NCI-H1105 treated with DMSO at 0.1 percent for 48 hours (cell line): Measurements from ENCODE around the gene C2CD2.

Experiments used
- DNase-seq: peaks from one replicate; lab custom pipeline; 2025; lab: John Stamatoyannopoulos, UW

The C2CD2 gene

DNA sequence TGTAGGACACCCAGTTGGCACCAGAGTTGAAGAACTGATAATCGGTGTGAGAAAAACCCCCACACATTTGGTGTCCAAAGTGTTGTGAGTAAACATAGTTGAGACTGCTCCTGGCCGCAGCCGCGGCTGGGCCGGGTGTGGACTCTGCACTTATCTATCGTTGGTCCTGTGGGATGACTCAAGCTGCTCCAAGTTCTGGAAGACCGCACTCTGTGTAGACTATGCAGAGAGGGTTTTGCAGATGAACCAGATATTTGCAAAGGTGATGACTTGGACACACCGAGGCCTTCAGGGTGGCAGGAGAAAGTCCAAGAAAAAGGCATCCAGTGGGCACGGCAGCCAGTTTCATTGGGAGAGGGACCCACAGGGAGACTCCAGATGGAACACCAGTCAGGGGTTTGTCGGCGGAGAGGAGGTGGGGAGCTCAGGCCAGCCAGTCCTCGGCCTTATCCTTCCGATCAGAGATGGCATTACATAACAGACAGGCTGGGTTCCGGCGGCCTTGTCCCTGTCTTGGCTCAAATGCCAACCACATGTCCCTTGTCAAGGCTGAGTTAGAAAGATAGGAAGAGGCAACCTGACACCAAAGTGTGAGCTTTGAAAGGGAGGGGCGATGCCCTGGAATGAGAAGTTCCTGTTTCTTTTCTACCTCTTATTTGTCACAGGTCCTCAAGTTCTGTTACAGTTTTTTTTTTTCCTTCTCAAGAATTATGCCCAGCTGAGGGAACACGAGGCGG lies 21.1 kb downstream of the C2CD2 start:
- no peak for DNase-seq

DNA sequence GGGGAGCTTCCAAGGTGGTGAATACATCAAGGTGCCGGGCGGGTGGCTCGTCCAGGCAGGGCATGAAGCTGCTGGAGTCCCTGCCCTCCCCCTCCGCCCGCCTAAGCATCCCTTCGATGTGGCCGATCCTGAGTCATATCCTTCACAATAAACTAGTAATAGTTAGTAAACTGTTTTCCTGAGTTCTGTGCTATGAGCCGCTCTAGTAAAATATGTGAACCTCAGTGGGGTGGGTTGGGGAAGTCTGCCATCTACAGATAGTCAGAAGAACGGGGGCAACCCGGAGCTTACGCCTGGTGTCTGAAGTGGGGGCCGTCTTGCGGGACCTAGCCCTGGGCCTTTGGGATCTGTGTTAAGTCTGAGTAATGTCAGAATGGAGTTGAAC lies 21.6 kb downstream of the C2CD2 start:
- no peak for DNase-seq

- no peak for DNase-seq
Measured at GRCh38 chr21:41931041-41931451, 22.8 kb downstream of the C2CD2 start.

DNA sequence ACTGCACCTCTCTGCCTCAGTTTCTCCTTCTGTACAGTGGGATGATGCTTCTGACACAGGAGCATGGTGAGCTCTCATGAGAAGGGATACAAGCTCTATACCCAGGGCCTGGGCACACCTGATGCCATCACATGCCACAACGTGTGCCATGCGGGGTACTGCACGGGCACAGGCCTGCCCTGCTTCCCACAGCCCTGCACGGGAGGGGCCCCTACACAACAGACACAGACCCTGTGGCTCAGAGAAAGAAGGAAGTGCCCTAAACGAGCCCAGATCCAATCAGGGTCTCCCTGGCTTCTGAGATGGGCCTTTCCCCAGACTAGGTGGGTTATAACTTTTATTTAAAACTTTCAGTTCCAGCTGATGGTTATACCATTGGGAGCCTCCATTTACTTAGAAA lies 24.6 kb downstream of the C2CD2 start:
- DNase-seq: no peak

DNA sequence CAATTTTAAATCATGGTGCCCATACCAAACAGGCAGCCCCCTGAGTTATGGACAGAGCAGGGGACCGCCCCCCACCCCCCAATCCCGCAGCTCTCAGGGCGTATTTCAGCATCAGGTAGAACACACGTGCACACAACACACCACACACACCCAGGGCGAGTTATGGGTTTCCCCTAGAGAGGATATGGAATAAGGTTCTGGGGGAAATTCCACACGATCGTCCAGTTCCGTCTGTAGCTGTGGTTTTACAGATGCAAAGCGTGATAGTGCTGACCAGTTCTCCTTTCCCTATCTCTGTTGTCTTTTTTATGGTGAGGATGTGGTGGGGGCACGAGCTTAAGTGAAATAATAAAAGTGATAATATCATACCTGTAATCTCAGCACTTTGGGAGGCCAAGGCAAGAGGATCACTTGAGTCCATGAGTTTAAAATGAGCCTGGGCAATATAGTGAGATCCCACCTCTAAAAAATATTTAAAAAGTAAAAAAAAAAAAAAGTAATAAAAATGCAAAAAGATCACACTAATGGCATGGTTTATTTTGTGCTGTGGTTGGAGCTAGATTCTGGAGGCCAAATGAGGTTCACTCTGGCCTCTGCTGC lies 25.1 kb downstream of the C2CD2 start:
- no peak for DNase-seq

DNA sequence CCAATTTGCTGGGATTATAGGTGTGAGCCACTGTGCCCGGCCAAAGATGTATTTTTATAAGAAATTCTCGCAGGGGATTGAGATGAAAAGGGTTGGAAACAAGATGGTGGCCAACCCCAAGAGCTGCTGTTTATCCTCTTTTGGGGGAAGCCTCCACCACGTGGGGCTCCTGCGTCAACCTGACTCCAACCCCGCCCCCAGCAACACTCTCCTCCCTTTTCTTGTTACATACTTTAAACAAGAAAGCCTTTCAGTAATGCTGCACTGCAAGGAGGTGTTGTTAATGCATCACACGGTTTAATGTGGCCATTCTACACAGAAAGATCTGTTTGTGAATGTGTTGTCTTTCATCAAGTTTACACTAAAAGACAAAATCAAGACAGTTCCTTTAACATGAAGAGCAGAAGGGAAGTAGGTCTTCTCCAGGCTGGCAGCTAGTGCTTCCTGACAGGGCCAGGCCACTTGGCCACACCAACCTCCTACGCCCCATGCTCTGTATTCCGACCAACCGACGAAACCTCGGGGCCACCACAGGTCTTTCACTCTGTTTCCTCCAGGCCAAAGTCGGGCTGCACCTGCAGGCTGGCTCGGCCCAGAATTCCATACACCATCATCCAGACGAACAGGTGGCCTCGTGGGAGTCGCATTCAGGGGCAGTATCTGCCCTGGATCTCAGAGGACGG lies 25.9 kb downstream of the C2CD2 start:
- DNase-seq: no peak

GRCh38 chr21:41926807-41927171 lies 27.0 kb downstream of the C2CD2 start:
- no peak for DNase-seq

- DNase-seq: no peak
Measured at GRCh38 chr21:41926117-41926806, 27.6 kb downstream of the C2CD2 start.

GRCh38 chr21:41925767-41926116 lies 28.1 kb downstream of the C2CD2 start:
- DNase-seq: no peak

- no peak for DNase-seq
Measured at GRCh38 chr21:41924368-41924754, 29.5 kb downstream of the C2CD2 start.

DNA sequence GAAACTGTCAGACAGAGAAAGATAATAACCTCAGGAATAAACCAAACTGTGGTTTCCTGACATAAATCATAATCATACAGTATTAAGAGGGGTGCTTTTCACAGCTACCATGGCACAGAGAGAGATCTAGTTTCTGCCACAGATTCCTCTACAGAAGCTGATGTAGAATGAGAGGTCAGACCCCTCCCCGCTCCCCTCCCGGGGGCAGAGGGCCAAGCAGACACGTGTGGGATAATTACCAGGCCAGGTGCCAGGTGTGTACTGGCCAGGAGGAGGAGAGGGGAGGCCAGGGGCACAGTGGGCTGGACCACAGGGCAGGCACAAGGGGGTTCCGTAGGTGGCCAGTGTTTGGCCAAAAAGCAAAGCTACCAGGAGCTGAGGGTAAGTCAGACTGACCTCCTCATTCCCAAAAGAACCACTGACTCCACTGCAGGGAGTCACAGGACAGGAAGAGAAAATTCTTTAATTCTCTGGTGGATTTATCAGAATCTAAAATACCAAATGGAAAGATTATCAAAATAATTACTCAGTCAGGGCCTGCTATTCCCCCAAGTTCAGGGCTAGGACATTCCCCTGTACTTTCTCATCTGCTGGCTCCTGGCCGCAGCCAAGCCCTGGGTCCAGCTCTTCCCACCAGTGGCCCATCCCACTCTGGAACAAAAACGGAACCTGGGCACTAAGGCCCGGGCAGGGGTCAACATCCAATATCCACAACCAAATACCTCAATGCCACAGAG lies 30.0 kb downstream of the C2CD2 start:
- DNase-seq: no peak

- no peak for DNase-seq
Measured at GRCh38 chr21:41923186-41923585, 30.6 kb downstream of the C2CD2 start.

DNA sequence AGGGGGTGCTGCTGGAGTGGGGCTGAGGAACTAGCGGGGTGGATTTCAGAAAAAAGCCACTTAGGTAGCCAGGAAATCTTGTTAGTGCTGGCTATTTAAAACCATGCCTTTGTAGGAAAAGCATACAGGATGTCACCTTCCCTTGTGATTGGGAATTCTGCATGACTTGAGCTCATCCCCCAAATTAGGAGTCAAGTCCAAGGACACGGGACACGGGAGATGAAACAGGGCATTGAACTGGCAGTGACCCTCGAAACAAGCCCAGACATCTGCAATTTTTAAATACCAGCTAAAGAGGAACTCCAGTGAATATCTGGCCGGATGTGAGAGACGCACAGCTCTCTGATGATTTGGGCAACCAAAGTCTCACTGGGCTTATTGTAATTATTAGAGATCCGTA lies 32.8 kb downstream of the C2CD2 start:
- DNase-seq: no peak

- DNase-seq: no peak
Measured at GRCh38 chr21:41920476-41920875, 33.3 kb downstream of the C2CD2 start.

DNA sequence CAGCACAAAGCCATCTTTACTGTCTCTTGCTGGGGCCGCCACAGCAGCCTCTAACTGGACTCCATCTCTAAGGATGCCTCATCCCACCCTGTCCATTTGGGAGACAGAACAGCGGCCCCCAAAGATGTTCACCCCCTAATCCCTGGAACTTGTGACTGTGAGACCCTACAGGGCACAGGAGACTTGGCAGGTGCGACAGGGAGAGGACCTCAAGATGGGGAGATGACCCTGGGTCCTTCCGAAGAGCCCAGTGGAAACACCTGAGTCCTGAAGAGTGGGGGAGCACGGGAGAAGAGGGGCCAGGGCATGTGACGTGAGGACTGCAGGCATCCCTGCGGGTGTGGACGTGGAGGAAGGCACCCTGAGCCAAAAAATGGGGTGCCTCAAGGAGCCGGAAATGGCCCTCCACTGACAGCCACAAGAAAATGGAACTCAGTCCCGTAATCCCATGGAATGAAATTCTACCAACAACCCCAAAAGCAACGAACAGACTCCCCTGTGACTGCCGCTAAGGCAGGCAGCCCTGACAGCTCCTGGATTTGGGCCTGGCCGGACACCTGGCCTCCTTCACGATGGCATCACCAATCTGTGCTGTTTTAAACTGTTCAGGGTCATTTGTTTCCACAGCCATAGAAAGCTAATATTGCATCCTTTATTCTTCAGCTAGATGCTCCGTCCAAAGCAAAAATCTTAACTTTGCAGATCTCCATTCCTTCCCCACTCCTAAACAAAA lies 34.0 kb downstream of the C2CD2 start:
- DNase-seq: no peak

- DNase-seq: no peak
Measured at GRCh38 chr21:41918561-41919358, 35.1 kb downstream of the C2CD2 start.

DNA sequence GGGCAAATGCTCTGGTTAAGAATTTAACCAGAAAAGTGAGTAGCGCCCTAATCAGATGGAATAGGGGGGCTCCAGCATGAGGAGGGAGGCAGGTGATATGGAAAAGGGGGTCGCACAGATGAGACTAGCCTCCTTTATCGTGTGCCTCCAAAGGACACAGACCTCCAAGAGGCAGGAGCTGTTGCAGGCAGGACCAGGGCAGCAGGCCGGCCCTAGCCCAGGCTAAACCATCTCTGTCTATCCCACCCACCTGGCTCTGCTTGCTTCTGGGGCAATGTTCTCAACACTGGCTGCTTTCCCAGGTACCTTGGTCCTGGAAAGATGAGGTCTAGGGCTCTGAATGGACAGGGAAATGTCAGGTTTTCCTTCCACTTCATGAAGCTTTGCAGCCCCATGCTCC lies 36.3 kb downstream of the C2CD2 start:
- no peak for DNase-seq

- DNase-seq: no peak
Measured at GRCh38 chr21:41916888-41917433, 36.9 kb downstream of the C2CD2 start.

DNA sequence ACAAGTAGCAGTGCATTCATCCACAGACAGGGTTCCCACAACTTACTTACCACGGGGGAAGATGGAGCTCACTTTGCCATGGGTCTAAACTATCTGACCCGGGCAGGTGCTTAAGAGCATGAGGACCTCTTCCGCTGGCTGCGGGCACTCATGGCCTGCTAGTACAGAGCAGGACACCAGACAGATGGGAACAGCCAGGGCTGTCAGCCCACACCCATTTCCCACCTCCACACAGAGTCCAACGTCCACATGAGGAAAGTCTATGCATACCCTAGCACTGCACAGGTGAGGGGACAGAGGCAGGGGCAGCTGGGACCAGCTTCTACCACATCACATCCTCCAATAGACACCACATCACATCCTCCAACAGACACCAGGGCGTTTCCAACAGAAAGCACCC lies 38.9 kb downstream of the C2CD2 start:
- DNase-seq: no peak

DNA sequence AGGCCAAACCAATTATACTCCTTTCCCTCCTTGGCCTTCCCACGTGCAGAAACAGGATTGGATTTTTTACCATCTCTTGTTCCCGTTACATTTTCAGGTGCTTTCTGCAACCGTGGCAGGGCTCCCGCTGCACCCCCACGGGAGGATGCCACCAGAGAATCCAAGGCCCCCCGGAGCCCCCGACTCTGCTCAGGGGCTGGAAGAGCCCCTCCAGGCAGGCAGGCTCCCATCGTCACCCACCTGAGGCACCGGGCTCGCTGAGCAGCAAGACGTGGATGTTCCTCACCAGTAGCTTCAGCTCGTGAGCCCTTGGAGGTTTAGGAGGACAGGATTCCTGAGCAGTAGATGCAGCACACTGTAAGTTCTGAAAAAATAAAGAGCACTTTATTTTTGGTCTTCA lies 39.5 kb downstream of the C2CD2 start:
- no peak for DNase-seq

DNA sequence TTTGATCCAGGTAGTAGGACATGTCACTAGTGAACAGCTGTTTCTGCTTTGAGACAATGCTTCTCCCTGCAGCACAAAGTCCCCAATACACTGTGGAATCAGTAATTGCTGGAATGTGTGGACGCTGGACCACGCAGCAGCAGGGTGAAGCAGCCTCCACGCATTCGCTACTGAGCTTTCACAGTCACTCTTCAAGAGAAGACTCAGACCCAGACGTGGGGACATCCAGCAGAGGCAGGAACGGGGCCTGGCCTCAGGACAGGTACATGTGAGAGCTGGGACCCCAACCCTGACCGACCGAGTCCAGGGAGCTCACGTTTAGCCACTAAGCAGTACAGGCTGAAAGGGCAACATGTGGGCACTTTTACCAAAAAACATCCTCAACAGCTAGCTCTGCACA lies 40.6 kb downstream of the C2CD2 start:
- no peak for DNase-seq
